Activated CD8-positive, alpha-beta memory T cell treated with anti-CD3 and anti-CD28 coated beads for 4 hours (primary cell): ENCODE results near the gene CXorf66.
"Not testable (repeated sequence)": the region's sequence is repeated elsewhere in the genome, so short reads cannot be mapped to it uniquely, and the experiment has no call there.

Experiments used
- DNase-seq, 2 donors: peaks; one replicate each; pipeline ENCODE4 v3.0.0-alpha.2; 2020; ENCODE audit warnings: low read depth in 2 of 2

Gene CXorf66

DNA sequence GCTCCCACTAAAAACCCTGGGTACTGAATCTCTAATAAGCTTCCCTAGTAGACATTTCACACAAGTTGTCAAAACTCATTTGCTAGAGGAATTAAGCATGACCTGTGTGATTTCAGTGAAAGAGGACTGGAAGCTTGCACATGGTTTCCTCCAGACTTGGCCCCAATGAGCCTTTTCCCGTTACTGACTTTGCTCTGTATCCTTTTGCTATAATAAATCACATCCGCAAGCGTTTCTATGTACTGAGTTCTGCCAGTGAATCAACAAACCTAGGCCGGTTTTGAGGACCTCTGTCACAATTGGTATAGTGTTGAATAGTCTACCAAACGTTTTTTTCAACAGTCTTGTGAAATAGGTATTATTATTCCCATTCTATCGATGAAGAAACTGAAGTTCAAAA is 40.6 kb downstream of the CXorf66 start:
- no peak for DNase-seq

DNA sequence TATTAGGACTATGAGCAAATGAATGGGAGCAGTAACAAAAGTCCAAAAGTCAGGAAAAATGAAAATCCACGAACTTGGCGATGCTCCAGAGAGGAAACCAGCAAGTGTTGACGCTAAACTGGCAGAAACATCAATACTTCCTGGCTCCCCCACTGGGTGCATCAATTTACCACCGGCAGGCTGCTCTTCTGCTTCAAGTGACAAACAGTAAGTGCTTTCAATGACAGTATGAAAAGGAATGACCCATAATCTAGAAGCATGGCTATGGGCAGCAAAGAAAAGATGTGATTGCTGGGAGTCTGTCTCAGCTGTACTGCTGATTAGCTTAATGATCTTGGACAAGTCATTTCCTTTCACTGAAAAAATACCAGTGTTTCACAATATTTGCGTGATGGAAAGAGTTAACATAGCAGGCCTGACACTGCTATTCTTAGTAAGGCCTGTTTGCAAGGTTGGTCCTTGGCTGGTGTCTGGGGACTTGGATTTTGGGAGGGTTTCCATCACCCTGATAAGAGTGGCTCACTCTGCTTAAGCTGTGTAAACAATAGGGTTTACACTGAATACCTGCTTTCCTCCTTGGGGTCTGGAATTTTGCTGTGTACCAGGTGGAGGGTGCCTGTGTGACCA is 41.1 kb downstream of the CXorf66 start:
- no peak for DNase-seq

DNA sequence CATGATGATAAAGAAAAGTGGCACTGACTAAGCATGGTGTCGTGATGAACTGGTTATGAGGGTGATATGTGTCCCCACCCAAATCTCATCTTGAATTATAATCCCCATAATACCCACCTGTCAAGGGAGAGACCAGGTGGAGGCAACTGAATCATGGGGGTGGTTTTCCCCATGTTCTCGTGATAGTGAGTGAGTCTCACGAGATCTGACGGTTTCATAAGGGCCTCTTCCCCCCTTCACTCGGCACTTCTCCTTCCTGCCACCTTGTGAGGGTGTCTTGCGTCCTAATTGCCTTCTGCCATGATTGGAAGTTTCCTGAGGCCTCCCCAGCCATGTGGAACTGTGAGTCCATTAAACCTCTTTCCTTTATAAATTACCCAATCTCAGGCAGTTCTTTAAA is 44.2 kb downstream of the CXorf66 start:
- not testable (repeated sequence) for DNase-seq

DNA sequence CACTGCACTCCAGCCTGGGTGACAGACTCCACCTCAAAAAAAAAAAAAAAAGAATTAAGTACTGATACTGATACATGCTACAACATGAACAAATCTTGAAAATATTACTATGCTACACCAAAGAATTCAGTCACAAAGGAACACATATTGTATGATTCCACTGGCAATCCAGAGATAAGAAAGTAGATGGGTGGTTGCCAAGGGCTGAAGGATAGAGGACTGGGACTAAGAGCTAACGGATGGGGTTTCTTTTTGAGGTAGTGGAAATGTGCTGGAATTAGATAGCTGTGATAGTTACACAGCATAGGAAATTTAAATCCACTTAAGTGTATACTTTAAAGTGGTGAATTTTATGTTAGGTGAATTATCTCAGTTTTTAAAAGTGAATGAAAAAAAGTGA is 45.0 kb downstream of the CXorf66 start:
- no peak for DNase-seq

DNA sequence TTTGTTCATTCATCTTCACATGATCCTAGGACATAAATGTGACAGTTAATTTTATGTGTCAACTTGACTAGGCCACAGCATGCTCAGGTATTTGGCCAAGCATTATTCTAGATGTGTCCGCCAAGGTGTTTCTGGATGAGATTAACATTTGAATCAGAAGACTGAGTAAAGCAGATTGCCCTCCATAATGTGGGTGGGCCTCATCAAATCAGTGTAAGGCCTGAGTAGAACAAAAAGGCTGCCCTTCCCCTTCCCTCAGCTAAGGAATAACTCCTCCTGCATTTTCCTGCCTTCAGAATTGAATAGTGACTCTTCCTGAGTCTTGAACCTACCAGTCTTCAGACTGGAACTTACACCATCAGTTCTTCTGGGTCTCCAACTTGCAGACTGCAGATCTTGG is 50.9 kb downstream of the CXorf66 start:
- no peak for DNase-seq

DNA sequence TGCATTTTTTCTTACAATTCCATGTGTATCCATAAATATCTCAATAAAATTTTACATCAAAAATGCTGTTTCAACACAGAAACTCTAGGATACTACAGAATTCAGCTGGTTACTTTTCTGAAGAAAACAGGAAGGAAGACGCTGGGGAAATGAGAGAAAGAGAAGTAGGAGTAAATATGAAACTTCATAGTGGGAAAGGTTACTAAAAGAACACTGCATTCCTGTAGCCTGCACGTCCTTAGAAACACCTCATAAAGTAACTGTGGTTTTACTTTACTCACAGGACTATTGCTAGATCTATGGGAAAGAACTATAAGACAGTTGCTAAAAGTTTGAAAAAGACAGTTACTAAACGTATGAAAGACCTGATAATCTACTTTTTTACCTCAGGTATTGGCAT is 55.6 kb downstream of the CXorf66 start:
- no peak for DNase-seq

DNA sequence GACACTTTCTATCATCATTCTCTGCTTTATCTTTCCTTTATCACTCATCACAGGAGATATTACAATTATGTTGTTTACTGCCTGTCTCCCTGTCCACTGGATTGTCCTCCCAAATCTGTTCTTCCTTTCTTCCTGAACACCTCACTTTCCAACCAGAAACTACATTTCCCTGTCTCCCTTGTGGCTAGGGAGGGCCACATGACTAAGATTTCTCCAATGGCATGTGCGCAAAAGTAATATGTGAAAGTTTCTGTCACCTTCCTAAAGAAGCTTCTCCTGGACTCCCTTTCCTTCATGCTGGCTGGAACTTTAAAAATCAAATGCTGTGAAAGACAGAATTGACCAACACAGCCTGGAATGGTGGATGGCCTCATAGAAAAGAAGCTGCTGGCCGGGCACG is 58.2 kb downstream of the CXorf66 start:
- no peak for DNase-seq

DNA sequence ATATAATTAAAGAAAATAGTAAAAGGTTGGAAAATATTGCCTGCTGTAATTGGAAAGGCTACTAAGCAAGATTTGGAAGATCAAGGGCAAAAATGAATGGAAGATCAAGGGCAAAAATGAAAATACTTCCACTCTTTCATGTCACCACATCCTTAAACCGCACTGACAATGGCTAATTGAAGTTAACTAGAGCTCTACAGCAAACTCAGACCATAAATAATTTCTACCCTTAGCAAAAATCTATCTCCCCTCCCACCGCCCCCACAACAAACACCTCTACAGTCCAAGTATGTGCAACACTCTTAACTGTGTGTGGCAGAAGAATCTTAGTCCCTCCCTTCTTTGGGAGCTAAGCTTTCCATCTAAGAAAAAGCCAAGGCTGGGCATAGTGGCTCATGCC is 59.6 kb downstream of the CXorf66 start:
- DNase-seq, result no peak
